HG03025 (cell line): ENCODE data around the gene SEMA3D.
"Not testable (repeated sequence)": the region's sequence is repeated elsewhere in the genome, so short reads cannot be mapped to it uniquely, and the experiment has no call there.

Source experiments
- ATAC-seq: cut with Tn5 transposase; IDR thresholded peaks from one replicate; pipeline ENCODE4 v1.9.1; 2021; ENCODE audit warnings: mild to moderate bottlenecking, moderate library complexity; ENCODE audit not compliant: unreplicated experiment, low FRiP score

Gene SEMA3D

DNA sequence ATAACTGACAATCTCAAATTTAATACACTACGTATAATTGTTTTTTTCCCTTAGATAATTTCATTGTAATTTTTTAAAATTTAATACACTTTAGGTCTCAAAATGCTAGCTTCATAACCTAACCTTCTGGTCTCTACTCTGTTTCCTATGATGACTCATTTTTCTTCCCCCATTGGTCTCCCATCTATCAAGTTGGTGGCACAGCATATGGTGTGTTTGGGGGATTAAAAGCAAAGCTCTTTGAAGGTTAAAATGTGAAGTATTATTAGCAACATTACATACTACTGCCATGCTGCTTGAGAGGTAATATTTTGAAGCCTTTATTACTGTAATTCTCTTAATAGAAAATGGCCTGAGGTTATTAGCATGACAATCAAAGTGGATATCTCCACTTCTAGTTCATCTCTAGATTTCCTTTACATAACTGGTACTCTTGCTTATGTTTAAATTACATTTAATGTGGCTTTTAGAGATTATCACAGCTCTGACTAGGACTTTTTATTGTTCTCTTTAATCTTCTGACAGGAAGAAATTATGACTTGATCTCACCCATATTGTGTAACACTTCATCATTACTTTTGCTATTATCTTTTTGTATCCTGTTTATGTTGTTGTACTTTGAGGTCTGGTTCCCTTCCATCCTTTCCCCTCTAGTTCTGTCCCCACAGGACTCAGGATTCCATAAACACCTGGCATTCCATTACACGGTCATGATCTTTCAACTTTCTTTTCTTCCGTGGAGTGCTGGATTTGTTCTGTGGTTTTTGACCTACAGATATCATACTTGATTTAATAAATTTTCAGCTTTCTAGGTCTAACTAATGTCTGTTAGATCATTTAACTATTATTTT, 185.1 kb downstream of the SEMA3D start:
- ATAC-seq = no peak

- ATAC-seq = no peak
These were observed 186.0 kb downstream of the SEMA3D start for GRCh38 chr7:85000735-85001350.

DNA sequence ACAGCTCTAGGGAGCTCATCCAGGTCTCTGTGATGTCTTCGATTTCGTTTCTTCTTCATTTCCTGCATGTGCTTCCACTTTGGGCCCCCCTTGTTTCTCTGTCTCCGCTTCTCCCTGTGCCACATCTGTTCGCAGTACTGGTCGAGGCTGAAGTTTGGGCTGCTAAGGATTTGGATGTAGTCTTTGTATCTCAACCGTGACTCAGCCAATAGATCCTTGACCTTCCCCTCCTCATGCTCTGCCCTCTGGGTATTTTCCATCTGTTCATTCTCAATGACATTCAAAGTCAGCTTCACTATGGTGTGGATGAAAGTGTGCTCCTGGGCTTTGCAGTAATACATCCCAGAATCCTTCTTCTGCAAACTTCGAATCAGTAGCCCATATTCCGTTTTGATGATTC, 187.4 kb downstream of the SEMA3D start:
- ATAC-seq = no peak

- ATAC-seq = no peak
These were observed 188.2 kb downstream of the SEMA3D start for GRCh38 chr7:84998665-84999064.

- ATAC-seq = no peak
These were observed 189.2 kb downstream of the SEMA3D start for GRCh38 chr7:84997626-84998025.

DNA sequence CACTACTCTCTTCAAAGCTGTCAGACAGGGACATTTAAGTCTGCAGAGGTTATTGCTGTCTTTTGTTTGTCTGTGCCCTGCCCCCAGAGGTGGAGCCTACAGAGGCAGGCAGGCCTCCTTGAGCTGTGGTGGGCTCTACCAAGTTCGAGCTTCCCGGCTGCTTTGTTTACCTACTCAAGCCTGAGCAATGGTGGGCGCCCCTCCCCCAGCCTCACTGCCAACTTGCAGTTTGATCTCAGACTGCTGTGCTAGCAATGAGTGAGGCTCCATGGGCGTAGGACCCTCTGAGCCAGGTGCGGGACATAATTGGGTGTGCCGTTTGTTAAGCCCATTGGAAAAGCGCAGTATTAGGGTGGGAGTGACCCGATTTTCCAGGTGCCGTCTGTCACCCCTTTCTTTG, 193.9 kb downstream of the SEMA3D start:
- not testable (repeated sequence) for ATAC-seq

GRCh38 chr7:84985073-84985784, 201.6 kb downstream of the SEMA3D start:
- ATAC-seq = no peak

- ATAC-seq = no peak
These were observed 204.7 kb downstream of the SEMA3D start for GRCh38 chr7:84982199-84982598.

- no peak for ATAC-seq
These were observed 205.5 kb downstream of the SEMA3D start for GRCh38 chr7:84981055-84981976.

- ATAC-seq = no peak
These were observed 211.2 kb downstream of the SEMA3D start for GRCh38 chr7:84975586-84976185.

DNA sequence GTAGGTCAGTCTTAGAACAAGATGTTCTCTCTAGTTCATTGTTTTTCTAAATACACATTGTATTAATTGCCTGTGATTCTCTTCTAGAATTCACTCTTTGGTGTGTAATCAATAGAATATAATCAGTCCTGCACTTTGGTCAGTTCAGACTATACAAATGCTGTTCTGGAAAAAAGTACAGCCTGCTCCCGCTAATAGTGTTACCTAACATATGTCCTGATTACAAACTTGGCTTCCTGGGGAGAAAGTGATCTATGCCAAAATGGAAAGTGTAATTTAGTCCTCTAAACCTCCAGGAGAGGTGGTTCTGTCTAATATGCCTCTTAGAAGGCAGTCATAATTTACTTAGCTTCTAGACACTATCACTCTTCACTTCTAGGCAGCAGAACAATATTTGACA, 215.5 kb downstream of the SEMA3D start:
- no peak for ATAC-seq

DNA sequence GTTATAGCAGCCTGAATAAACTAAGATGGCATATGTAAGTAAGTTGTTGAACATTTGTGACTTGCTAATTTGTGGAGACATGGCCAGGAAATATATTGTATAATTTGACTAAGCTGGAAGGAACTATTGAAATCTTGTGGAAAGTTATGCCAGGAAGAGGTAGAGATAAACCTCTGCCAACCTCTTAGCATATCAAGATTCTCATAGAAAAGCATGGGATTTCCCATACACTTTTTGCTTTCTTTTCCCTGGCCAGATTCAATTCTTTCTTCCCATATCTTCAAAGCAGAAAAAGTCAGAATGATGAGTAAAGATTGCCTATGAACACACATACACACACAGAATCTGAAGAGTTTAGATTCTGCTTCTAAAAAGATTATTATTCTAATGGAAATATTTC, 216.2 kb downstream of the SEMA3D start:
- ATAC-seq = no peak

GRCh38 chr7:84953234-84953633, 233.6 kb downstream of the SEMA3D start:
- ATAC-seq = no peak

DNA sequence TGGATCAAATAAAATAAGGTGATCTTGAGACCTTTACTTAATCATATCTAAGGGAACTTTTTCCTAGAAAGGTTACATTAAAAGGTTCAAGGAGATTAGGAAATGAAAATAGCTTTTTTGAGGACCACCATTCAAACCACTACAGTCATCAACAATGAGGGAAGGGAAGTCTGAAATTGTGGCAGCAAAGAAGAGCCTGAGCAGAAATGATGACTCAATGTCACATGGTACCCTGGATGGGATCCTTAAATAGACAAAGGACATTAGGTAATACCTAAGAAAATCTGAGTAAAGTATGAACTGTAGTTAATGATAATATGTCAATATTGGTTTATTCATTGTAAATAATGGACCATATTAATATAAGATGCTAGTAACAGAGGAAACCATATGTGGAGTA, 236.0 kb downstream of the SEMA3D start:
- no peak for ATAC-seq

- ATAC-seq = no peak
These were observed 237.4 kb downstream of the SEMA3D start for GRCh38 chr7:84949501-84949900.

GRCh38 chr7:84949067-84949466, 237.8 kb downstream of the SEMA3D start:
- ATAC-seq = no peak

DNA sequence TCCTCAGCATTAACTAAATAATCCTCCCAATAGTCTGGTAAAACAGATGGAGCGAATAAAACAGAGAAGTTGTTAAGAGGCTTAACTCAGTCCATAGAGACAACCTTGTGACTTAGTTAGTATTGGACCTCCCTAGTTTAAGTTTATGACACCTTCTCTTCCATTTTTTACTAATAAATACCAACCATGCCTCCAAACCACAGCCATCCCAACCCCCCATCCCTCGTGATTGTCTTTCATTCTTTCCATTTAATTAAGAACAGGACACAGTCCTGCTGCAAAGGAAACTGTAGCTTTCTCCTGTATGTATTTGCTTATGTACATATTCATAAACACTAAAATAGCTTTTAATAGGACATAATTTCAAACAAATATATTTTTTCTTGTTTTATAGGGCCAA, 238.2 kb downstream of the SEMA3D start:
- ATAC-seq = no peak

DNA sequence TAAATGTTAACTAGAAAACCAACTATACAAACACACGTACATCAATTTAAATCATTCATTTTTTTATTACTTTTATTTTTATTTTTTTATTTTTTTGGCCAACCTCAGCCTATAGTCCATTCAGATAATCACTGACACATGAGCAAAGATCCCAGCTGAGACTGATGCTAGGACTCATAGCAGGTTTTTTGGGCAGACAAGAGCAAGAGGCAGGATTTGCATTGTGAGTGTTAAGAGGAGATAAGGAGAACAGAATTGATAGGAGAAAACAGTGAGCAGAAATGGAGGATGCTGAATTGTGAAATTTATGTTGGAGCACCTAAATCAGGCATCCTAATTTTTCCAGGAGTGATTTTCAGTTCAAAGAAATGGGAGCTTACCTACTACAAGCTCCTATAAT, 240.3 kb downstream of the SEMA3D start:
- ATAC-seq = no peak
